ENCODE measurements around the gene SLC28A1. TPM values are rescaled to one million over a fixed set of nuclear protein-coding genes. Genes with fewer than 3 reads are reported as not detected.

The SLC28A1 gene
- total and polyA plus RNA-seq, 2 donors (not counting 1 experiment from before 2014, with no cell fraction given), result not detected

DNA sequence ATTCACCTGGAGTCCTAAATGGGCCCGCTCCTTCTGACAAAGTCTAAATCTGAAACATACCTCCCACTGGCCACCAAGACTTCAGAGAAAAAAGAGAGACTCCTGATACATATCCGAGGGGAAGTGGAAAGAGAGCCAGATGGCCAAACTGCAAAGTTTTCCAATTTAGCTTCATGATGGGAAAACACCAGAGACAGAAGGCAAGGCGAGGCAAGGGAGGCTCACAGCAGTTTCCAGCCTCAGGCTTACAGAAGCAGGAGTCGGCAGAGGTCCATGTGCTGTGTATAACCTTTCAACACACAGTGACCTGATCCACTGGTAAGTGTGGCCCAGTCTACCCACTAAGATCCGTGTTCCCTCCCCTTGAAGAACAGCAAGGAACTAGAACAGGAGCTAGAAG lies 67.3 kb downstream of the SLC28A1 start:
- TF ChIP-seq, protein P1, sequence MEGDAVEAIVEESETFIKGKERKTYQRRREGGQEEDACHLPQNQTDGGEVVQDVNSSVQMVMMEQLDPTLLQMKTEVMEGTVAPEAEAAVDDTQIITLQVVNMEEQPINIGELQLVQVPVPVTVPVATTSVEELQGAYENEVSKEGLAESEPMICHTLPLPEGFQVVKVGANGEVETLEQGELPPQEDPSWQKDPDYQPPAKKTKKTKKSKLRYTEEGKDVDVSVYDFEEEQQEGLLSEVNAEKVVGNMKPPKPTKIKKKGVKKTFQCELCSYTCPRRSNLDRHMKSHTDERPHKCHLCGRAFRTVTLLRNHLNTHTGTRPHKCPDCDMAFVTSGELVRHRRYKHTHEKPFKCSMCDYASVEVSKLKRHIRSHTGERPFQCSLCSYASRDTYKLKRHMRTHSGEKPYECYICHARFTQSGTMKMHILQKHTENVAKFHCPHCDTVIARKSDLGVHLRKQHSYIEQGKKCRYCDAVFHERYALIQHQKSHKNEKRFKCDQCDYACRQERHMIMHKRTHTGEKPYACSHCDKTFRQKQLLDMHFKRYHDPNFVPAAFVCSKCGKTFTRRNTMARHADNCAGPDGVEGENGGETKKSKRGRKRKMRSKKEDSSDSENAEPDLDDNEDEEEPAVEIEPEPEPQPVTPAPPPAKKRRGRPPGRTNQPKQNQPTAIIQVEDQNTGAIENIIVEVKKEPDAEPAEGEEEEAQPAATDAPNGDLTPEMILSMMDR (IDR thresholded peaks at IDR 0.05), result no peak
- no peak for TF ChIP-seq EZH2 (IDR thresholded peaks at IDR 0.05; ENCODE audit: borderline replicate concordance, insufficient read depth, low read depth, low read length, poor library complexity, severe bottlenecking)
- H3K9ac ChIP-seq (ENCODE audit: low read length), result no peak overlapping the region

DNA sequence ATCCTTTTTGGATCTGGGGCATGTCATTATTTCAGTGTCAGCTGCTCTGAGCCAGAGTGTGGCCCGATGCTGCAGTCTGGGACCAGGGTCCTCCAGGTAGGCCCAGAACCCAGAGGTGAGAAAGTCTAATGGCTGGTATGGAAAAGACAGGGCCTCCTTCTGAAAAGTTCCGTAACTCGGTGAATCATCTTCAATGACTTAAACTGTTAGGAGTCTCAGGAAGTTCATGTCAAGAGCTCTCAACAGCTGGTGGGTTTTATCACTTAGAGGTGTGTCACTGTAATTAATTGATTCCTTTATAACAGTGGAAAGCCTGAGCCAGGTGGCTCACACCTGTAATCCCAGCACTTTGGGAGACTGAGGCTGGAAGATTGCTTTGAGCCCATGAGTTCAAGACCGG lies 68.7 kb downstream of the SLC28A1 start:
- no peak overlapping the region for H3K4me2 ChIP-seq (replicated peaks; ENCODE audit: low read depth, low read length, poor library complexity, severe bottlenecking)
- no peaks in the 10 kb centered on the region for H3K9me3 ChIP-seq (ENCODE audit: control extremely low read depth in 1 of 3, control insufficient read depth in 2 of 3, insufficient read depth in 1 of 3, low read length in 2 of 3)
- H3K27ac Mint-ChIP-seq, result no peak overlapping the region
- ChIA-PET CTCF (interaction anchor here (1.2 to 3.4 kb wide), 4 partner anchors 36 to 94 kb away, joined by 3 to 21 read pairs (median 7); no protein-coding TSS in a partner anchor), POLR2A (no interaction called here)
- no peak overlapping the region for H2AFZ ChIP-seq (ENCODE audit: insufficient read depth, low read depth, low read length, poor library complexity, severe bottlenecking)
- intact Hi-C loops (cut with micrococcal nuclease), result no loop called here
- peaks cover 4 to 5% of the 10 kb centered on the region in 2 donors for H3K4me1 ChIP-seq (ENCODE audit: control insufficient read depth in 2 of 2, insufficient read depth in 2 of 2, low read length in 2 of 2)
- H3K9ac ChIP-seq (ENCODE audit: low read length), result no peak overlapping the region
- H4K20me1 ChIP-seq (ENCODE audit: control insufficient read depth, insufficient read depth, low read length, poor library complexity, severe bottlenecking), result no peaks in the 10 kb centered on the region
- no peak overlapping the region for H3K4me3 Mint-ChIP-seq
- no peaks in the 10 kb centered on the region for H3K9me3 Mint-ChIP-seq (ENCODE audit: insufficient read depth)
- H3K4me1 Mint-ChIP-seq, result peaks cover 4% of the 10 kb centered on the region
- 93% methylated on average over 3 of the region's 4 CpGs for WGBS (ENCODE audit: insufficient coverage)
- H3K36me3 ChIP-seq (replicated peaks in 1 of 2; ENCODE audit: control extremely low read depth in 1 of 2, control insufficient read depth in 1 of 2, extremely low read depth in 1 of 2, insufficient read depth in 2 of 2, low read length in 1 of 2), result no peaks in the 10 kb centered on the region
- no peak for ATAC-seq (ENCODE audit: low read depth)
- H3K27me3 ChIP-seq (replicated peaks in 1 of 4; ENCODE audit: control extremely low read depth in 1 of 4, control insufficient read depth in 3 of 4, insufficient read depth in 4 of 4, low read length in 3 of 4), result peaks cover 0 to 11% (median 0%) of the 10 kb centered on the region in 4 experiments
- TF ChIP-seq, protein P1 (IDR thresholded peaks at IDR 0.05), result no peak
- no peak for TF ChIP-seq EZH2 (IDR thresholded peaks at IDR 0.05; ENCODE audit: borderline replicate concordance, insufficient read depth, low read depth, low read length, poor library complexity, severe bottlenecking)
- no peak for DNase-seq
- H3K27me3 Mint-ChIP-seq, result peaks cover 16% of the 10 kb centered on the region
- no peak overlapping the region for H3K4me3 ChIP-seq (ENCODE audit: control extremely low read depth in 1 of 5, extremely low read depth in 1 of 5, insufficient read depth in 1 of 5, low read depth in 2 of 5, low read length in 4 of 5)
- no peak overlapping the region for H3K27ac ChIP-seq (ENCODE audit: low read length in 2 of 2)
- H3K79me2 ChIP-seq (ENCODE audit: control insufficient read depth, insufficient read depth, low read length), result no peaks in the 10 kb centered on the region

More for the DNA sequence above, 67.3 kb downstream of the SLC28A1 start:
- DNase-seq (no peak), ATAC-seq (ENCODE audit: low read depth) (no peak)
- H3K27ac ChIP-seq (ENCODE audit: low read length in 2 of 2), result no peak overlapping the region
- no peaks in the 10 kb centered on the region for H3K36me3 ChIP-seq (replicated peaks in 1 of 2; ENCODE audit: control extremely low read depth in 1 of 2, control insufficient read depth in 1 of 2, extremely low read depth in 1 of 2, insufficient read depth in 2 of 2, low read length in 1 of 2)
- H3K27ac Mint-ChIP-seq, result no peak overlapping the region
- peaks cover 4 to 5% of the 10 kb centered on the region in 2 donors for H3K4me1 ChIP-seq (ENCODE audit: control insufficient read depth in 2 of 2, insufficient read depth in 2 of 2, low read length in 2 of 2)
- no peak overlapping the region for H3K4me2 ChIP-seq (replicated peaks; ENCODE audit: low read depth, low read length, poor library complexity, severe bottlenecking)
- ChIA-PET POLR2A (no interaction called here), CTCF (interaction anchor here (1.1 to 3.4 kb wide), 2 partner anchors 26 to 93 kb away, joined by 3 to 21 read pairs; no protein-coding TSS in a partner anchor)
- H3K79me2 ChIP-seq (ENCODE audit: control insufficient read depth, insufficient read depth, low read length), result no peaks in the 10 kb centered on the region
- H3K4me1 Mint-ChIP-seq, result peaks cover 4% of the 10 kb centered on the region
- H3K4me3 ChIP-seq (ENCODE audit: control extremely low read depth in 1 of 5, extremely low read depth in 1 of 5, insufficient read depth in 1 of 5, low read depth in 2 of 5, low read length in 4 of 5), result no peak overlapping the region
- H3K27me3 Mint-ChIP-seq, result peaks cover 18% of the 10 kb centered on the region
- no peaks in the 10 kb centered on the region for H4K20me1 ChIP-seq (ENCODE audit: control insufficient read depth, insufficient read depth, low read length, poor library complexity, severe bottlenecking)
- H3K9me3 Mint-ChIP-seq (ENCODE audit: insufficient read depth), result no peaks in the 10 kb centered on the region
- intact Hi-C loops (cut with micrococcal nuclease), result no loop called here
- H2AFZ ChIP-seq (ENCODE audit: insufficient read depth, low read depth, low read length, poor library complexity, severe bottlenecking), result no peak overlapping the region
- H3K27me3 ChIP-seq (replicated peaks in 1 of 4; ENCODE audit: control extremely low read depth in 1 of 4, control insufficient read depth in 3 of 4, insufficient read depth in 4 of 4, low read length in 3 of 4), result peaks cover 0 to 11% (median 0%) of the 10 kb centered on the region in 4 experiments
- no peak overlapping the region for H3K4me3 Mint-ChIP-seq
- WGBS (ENCODE audit: insufficient coverage), result 90% methylated on average over 3 of the region's 5 CpGs
- H3K9me3 ChIP-seq (ENCODE audit: control extremely low read depth in 1 of 3, control insufficient read depth in 2 of 3, insufficient read depth in 1 of 3, low read length in 2 of 3), result peaks cover 0 to 4% (median 0%) of the 10 kb centered on the region in 3 donors

Measured in B cell (primary cell).